ENCODE results near the gene MAFF.

MAFF gene

DNA sequence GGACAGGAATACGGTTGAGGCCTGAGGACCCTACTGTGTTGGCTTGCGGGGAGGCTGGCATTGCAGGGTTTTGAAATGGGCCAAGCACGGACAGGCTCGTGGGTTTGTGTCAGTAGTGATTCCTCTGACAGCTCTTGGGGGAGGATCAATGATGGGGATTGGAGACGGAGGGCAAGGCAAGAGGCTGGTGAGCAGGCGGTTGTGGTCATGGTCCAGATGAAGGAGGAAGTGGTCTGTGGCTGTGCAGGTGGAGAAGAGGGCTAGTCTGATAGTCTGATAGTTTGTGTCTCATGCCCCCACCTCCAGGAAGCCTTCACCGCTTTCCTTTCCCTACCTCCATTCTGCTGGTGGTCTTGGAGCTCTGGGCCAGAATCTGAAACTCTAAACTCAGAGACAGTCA lies 3.0 kb downstream of the MAFF start:
- no peaks in the 10 kb centered on the region for H3K9me3 Mint-ChIP-seq
- H3K4me1 Mint-ChIP-seq (ENCODE audit: low read depth), result peaks cover 43% of the 10 kb centered on the region
- no peaks in the 10 kb centered on the region for H3K27me3 Mint-ChIP-seq
- H3K36me3 Mint-ChIP-seq (ENCODE audit: low read depth), result peaks cover 6% of the 10 kb centered on the region
- no peak for DNase-seq
- H3K27ac Mint-ChIP-seq, result peak overlapping the region; percentile 85
- H3K4me3 Mint-ChIP-seq, result peak overlapping the region; percentile 4

DNA sequence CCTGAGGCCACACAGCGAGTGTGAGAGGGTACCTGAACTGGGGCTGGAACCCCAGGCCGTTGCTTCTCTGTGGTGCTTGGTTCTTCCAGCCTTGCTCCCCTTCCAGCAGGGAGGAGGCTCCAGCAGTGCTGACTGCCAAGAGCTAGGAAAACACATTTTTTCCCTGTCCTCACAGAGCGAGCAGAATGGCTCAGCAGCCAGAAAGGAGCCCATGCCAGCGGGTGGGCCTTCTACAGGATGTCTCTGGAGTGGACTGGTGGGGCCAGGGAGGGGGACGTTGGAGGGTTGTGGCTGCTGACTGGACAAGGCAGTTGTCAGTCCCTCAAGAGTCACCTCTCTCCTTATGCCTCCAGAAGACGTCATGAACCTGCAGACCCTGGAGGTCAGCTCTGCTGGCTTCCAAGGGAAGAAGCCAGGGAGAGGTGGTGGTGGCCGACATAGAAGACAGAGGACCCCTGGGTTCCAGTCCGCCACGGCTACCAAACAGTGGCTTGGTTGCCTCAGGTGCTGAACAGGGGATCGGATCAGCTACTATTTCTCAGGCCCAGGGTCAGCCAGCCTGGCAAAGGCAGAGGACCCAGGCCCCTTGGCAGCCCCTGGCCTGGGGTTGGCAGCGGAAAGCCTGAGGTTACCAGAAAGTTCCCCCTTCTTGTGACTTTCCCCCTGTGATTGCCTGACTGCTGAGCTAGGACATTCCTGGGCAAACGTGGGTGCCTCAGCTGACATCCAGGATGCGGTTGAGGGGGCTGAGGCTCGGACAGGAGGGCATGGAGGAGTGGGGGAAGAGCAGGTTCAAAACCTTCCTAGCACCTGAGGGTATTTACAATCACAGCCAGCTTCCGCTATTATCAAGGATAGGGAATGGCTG lies 3.7 kb downstream of the MAFF start:
- no peaks in the 10 kb centered on the region for H3K9me3 Mint-ChIP-seq
- peaks cover 6% of the 10 kb centered on the region for H3K36me3 Mint-ChIP-seq (ENCODE audit: low read depth)
- no peak overlapping the region for H3K27ac Mint-ChIP-seq
- peaks cover 48% of the 10 kb centered on the region for H3K4me1 Mint-ChIP-seq (ENCODE audit: low read depth)
- DNase-seq, result no peak
- no peaks in the 10 kb centered on the region for H3K27me3 Mint-ChIP-seq
- no peak overlapping the region for H3K4me3 Mint-ChIP-seq

DNA sequence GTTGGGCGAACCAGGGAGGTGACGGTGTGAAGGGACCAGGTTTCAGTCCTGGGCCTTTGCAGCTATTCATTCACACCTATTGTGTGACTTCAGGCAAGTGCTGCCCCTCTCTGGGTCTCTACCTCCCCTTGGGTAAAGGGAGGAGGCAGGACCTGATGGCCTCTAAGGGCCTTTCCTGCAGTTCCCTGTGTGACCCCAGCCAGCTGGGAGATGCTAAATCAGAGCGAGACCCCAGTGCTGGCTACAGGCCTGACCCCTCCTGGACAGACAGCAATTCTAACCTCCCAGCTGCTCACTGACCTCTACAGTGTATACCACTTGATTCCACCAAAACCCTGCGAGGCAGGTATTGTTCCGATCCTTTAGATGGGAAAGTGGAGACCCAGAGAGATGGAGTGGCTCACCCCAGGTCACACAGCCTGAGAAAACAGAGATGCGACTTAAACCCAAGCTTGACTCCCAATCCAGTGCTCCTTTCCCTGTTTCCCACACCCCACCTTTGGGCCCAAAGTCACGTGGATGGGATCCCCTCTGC lies 6.2 kb downstream of the MAFF start:
- Mint-ChIP-seq H3K27me3 (no peaks in the 10 kb centered on the region), H3K4me1 (ENCODE audit: low read depth) (peaks cover 37% of the 10 kb centered on the region), H3K9me3 (no peaks in the 10 kb centered on the region), H3K27ac (peak overlapping the region; percentile 50), H3K36me3 (ENCODE audit: low read depth) (peaks cover 4% of the 10 kb centered on the region), H3K4me3 (no peak overlapping the region)
- no peak for DNase-seq

DNA sequence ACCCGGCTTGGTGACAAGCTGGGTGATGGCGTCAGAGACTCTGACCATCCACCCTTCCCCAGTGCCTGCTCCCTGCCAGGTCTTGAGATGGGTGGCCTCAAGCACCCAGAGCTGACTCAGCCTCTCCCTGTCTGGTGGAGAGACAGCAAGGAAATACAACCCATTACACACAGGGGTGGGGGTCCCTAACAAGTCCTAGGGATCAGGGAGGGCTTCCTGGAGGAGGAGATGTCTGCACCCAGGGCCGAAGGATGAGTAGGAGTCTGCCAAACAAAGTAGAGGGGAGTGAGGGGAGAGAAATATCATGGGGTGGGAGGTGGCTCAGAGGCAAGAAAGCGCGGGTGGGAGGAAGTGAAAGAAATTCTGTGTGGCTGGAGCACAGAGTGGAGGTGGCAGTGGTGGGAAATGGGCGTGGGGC lies 6.8 kb downstream of the MAFF start:
- Mint-ChIP-seq H3K27ac (peak overlapping the region; percentile 50), H3K27me3 (no peaks in the 10 kb centered on the region), H3K9me3 (no peaks in the 10 kb centered on the region), H3K36me3 (ENCODE audit: low read depth) (peaks cover 4% of the 10 kb centered on the region), H3K4me3 (no peak overlapping the region), H3K4me1 (ENCODE audit: low read depth) (peaks cover 36% of the 10 kb centered on the region)
- no peak for DNase-seq

DNA sequence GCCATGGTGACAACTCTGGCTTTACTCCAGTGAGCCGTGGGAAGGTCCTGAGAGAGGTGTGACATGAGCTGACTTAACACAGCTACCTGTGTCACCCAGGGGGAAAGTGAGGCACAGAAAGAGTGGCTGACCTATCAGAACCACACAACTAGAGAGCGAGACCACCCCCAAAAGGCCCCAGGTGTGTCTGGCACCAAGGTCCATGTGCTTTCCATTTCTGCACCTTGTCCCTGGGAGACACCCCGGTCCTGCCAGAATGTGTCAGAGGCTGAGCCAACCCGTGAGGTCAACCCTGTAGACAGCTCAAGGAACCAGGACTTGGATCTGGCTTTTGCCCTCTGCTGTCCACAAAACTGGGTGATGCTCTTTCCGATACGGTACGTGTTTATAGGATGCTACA lies 9.8 kb downstream of the MAFF start:
- H3K9me3 Mint-ChIP-seq, result no peaks in the 10 kb centered on the region
- H3K27me3 Mint-ChIP-seq, result no peaks in the 10 kb centered on the region
- no peak overlapping the region for H3K27ac Mint-ChIP-seq
- peaks cover 21% of the 10 kb centered on the region for H3K36me3 Mint-ChIP-seq (ENCODE audit: low read depth)
- no peak for DNase-seq
- H3K4me1 Mint-ChIP-seq (ENCODE audit: low read depth), result peaks cover 30% of the 10 kb centered on the region
- no peak overlapping the region for H3K4me3 Mint-ChIP-seq

DNA sequence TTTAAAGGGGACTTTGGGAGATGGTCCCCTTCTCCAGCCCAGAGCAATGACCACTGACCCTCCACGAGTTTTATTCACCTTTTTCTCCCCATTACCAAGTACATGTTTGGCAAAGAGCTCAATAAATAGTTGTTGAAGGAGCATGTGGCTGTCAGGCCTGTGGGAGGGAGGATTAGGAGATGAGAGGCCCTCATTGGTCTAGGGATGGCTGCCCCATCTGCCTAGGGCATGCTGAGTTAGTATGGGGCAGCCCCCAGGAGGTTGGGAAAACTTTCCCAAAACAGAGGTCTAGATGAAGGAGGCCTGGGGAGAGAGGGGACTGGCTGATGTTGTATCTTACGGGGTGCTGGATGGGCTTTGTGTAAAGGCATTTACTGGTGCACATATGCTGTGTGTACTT lies 10.6 kb downstream of the MAFF start:
- H3K27ac Mint-ChIP-seq, result no peak overlapping the region
- peaks cover 30% of the 10 kb centered on the region for H3K4me1 Mint-ChIP-seq (ENCODE audit: low read depth)
- H3K27me3 Mint-ChIP-seq, result no peaks in the 10 kb centered on the region
- no peaks in the 10 kb centered on the region for H3K9me3 Mint-ChIP-seq
- no peak for DNase-seq
- H3K36me3 Mint-ChIP-seq (ENCODE audit: low read depth), result peaks cover 23% of the 10 kb centered on the region
- H3K4me3 Mint-ChIP-seq, result no peak overlapping the region

DNA sequence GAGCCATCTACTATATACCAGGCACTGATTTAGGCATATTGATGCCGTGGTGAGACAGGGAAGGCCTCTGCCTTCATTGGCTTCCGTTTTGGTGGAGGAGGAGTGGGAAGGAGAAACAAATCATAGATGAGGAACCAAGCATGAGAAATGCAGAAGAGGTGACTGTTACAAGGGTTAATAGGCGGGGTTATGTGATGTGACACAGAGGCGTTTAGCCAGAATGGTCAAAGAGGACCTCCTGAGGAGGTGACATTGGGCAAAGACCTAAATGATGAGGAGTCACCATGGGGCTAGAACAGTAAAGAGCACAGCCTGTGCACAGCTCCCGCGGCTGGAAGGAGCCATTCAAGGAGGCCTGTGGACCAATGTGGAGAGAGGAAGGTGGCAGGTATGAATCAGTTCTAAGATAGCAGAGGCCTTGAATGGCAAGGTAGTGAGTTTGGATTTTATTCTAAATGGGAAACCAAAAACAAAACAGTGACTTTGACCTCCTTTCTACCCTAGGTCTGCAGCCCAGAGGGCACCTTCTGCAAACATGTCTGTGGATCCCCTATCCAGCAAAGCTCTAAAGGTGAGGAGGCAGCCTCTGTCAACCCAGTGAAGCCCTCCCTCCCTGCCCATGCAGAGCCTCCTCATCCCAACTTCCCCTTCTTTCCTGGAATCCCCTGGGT lies 11.7 kb downstream of the MAFF start:
- DNase-seq, result no peak
- Mint-ChIP-seq H3K9me3 (no peaks in the 10 kb centered on the region), H3K27me3 (no peaks in the 10 kb centered on the region), H3K27ac (no peak overlapping the region), H3K4me1 (ENCODE audit: low read depth) (peaks cover 33% of the 10 kb centered on the region), H3K4me3 (no peak overlapping the region), H3K36me3 (ENCODE audit: low read depth) (peaks cover 20% of the 10 kb centered on the region)

DNA sequence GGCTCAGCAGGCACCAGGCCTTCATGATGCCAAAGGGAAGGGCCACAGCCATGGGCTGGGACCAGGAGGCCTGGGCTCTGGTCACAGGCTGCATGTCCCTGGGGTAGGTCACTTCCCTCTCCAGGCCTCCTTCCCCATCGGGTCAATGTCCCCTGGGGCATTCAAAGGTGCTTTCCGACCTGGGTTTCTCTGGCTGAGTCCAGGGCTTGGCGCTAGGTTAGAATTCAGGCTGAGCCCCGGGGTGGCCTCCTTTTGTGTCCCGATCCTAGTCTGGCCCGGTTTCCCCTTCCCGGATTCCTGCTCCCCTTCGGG lies 12.2 kb downstream of the MAFF start:
- DNase-seq, result no peak
- Mint-ChIP-seq H3K27me3 (no peaks in the 10 kb centered on the region), H3K9me3 (no peaks in the 10 kb centered on the region), H3K27ac (no peak overlapping the region), H3K4me3 (no peak overlapping the region), H3K36me3 (ENCODE audit: low read depth) (peaks cover 20% of the 10 kb centered on the region), H3K4me1 (ENCODE audit: low read depth) (peaks cover 34% of the 10 kb centered on the region)

DNA sequence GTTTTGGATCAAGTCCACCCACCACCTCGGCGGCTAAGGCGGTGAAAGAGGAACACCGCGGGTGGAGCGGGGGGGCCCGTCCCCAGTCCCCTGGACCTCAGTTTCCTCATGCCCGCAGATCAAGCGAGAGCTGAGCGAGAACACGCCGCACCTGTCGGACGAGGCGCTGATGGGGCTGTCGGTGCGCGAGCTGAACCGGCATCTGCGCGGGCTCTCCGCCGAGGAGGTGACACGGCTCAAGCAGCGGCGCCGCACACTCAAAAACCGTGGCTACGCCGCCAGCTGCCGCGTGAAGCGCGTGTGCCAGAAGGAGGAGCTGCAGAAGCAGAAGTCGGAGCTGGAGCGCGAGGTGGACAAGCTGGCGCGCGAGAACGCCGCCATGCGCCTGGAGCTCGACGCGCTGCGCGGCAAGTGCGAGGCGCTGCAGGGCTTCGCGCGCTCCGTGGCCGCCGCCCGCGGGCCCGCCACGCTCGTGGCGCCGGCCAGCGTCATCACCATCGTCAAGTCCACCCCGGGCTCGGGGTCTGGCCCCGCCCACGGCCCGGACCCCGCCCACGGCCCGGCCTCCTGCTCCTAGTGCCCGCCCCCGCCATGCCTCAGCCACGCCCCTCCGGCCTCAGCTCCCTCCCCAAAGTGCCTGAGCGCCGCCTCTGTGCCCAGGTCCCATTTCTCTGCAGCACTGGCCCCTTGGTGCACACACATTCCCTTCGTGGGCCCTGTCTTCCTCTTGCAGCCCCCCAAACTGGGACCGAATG lies 12.7 kb downstream of the MAFF start:
- Mint-ChIP-seq H3K27ac (peak overlapping the region; percentile 22), H3K36me3 (ENCODE audit: low read depth) (peaks cover 20% of the 10 kb centered on the region)

DNA sequence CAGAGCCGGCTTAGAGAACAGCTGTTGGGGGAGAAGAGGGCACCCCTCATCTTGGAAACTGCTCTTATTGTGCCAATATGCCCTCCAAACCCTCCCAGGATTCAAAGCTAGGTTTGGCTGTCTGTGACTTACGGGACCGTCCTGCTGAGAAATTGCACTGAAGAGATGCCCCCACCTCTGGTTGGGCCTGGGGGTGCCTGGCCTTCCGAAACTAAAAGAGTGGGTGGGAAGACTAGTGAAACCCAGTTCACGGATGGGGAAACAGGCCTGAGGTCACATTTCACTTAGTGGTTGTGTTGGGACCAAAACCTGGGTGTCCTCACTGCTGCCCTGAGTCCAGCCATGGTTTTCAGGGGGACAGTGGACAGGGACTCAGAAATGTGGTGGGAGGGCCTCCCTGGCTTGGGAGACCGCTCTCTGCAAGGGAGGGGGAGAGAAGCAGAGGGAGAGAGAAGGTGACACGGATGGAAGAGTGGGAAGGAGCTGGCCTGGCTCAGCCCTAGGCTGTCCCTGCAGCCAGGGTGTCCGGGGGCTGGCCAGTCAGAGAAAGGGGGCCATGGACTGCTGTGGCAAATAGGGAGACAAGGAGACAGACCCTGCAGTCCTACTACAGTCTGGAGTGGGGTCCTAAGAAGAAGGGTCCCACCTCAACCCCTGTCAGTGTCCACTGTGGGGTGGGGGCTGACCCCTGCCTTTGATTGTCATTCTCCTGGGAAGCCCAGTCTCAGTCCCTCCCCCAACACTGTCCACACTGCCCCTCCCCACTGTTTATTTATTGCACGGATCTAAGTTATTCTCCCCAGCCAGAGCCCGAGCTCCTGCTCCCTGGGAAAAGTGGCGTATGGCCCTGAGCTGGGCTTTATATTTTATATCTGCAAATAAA lies 13.6 kb downstream of the MAFF start:
- DNase-seq, result no peak
- peaks cover 34% of the 10 kb centered on the region for H3K4me1 Mint-ChIP-seq (ENCODE audit: low read depth)
- peaks cover 20% of the 10 kb centered on the region for H3K36me3 Mint-ChIP-seq (ENCODE audit: low read depth)
- no peak overlapping the region for H3K4me3 Mint-ChIP-seq
- H3K9me3 Mint-ChIP-seq, result no peaks in the 10 kb centered on the region
- no peaks in the 10 kb centered on the region for H3K27me3 Mint-ChIP-seq
- H3K27ac Mint-ChIP-seq, result peak overlapping the region; percentile 22

More for the DNA sequence above, 12.7 kb downstream of the MAFF start:
- DNase-seq, result peak; percentile 77
- peaks cover 39% of the 10 kb centered on the region for H3K4me1 Mint-ChIP-seq (ENCODE audit: low read depth)
- H3K27me3 Mint-ChIP-seq, result no peaks in the 10 kb centered on the region
- H3K9me3 Mint-ChIP-seq, result no peaks in the 10 kb centered on the region
- H3K4me3 Mint-ChIP-seq, result peak overlapping the region; percentile 35

DNA sequence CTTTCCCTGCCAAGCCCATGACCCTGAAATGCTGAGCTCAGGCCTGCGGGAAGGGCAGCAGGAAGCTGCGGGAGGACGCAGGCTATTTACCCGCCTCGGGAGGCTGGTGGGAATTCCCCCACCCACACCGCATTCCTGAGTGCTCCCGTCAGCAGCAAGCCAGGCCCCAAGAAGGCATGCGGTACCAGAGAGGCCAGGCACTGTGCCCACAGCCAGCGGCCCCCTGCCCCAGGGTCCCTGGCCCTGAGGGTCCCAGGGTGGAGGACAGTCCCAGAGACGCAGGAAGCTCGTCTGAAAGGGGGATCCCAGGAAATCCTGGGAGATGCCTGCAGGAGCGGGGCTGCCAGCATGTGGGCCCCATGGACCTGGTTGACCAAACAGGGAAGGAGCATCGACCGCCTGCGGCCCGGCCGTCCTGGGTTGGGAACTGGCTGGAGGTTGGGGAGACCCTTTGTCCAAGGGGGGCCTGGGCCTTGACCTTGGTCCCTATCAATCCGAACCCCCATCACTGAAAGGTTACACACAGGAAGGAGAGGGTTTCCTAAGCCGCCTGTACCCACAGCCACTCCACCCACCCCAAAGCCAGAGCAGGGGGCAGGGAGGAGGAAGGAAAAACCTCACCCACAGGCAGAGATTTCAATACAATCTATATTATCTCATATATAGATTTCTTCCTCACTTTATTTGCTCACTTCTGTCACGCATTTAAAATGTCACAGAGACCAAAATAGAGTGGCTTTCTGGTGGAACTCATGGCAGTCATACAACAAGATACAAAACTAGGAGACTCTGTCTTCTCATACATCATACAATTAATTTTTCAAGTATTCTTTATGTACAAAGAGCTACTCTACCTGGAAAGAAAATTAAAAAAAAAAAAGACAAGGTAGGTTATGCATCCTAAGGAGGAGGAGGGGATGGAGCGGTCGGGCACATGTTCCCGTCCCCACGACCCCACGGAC lies 17.1 kb downstream of the MAFF start:
- Mint-ChIP-seq H3K27ac (peak overlapping the region; percentile 84), H3K27me3 (no peaks in the 10 kb centered on the region), H3K4me1 (ENCODE audit: low read depth) (peaks cover 25% of the 10 kb centered on the region), H3K9me3 (no peaks in the 10 kb centered on the region), H3K36me3 (ENCODE audit: low read depth) (peaks cover 32% of the 10 kb centered on the region), H3K4me3 (no peak overlapping the region)
- DNase-seq, result peak; percentile 59

DNA sequence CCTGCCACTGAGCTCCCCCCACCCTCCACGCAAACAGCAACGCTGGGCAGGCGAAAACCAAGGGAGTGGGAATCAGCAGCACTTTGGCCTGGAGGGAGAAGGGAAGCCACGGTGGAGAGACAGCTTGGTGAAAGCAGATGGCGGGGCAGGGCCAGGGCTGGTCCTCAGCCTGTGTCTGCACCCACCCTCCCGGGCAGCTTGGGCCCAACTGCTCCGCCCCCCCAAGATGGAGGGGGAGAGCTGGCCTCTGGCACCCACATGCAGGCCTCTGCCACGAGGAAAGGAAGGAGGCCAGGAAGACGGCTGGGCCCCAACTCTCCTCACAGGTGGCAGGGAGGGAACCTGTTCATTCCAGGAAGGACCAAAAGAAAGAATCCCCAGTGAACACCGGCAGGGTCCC lies 17.8 kb downstream of the MAFF start:
- peak overlapping the region; percentile 84 for H3K27ac Mint-ChIP-seq

DNA sequence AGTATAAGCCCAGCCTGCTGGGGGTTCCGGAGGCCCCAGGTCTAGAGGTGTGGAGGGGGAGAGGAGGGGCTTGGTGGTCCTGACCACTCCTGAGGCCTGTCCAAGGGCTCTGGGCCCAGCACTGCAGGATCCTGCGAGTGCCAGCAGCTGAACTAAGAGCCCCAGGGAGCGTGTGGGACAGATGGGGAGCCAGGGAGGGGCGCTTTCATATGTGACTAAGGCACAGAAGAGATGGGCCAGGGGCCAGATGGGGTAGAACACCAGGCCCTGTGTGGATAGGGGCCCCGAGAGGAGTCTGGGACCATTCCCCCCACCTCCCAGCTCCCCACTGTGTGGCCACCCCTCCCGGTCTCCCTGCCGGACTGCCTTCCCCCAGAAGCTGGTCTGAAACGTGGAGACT lies 18.4 kb downstream of the MAFF start:
- Mint-ChIP-seq H3K27ac (no peak overlapping the region), H3K27me3 (no peaks in the 10 kb centered on the region), H3K4me1 (ENCODE audit: low read depth) (peaks cover 19% of the 10 kb centered on the region)

More for the DNA sequence above, 17.8 kb downstream of the MAFF start:
- Mint-ChIP-seq H3K4me3 (no peak overlapping the region), H3K36me3 (ENCODE audit: low read depth) (peaks cover 32% of the 10 kb centered on the region), H3K27me3 (no peaks in the 10 kb centered on the region), H3K4me1 (ENCODE audit: low read depth) (peaks cover 20% of the 10 kb centered on the region), H3K9me3 (no peaks in the 10 kb centered on the region)
- DNase-seq, result no peak

More for the DNA sequence above, 18.4 kb downstream of the MAFF start:
- no peaks in the 10 kb centered on the region for H3K9me3 Mint-ChIP-seq
- no peak for DNase-seq
- peaks cover 33% of the 10 kb centered on the region for H3K36me3 Mint-ChIP-seq (ENCODE audit: low read depth)
- H3K4me3 Mint-ChIP-seq, result no peak overlapping the region
